Cardiac muscle cell (in vitro differentiated cells and primary cell): Measurements from ENCODE around the gene ZNF503. TPM values are rescaled to one million over a fixed set of nuclear protein-coding genes. Genes with fewer than 3 reads are reported as not detected.
A peak's percentile ranks its signal among the peaks of the same experiment; 100 is the strongest.

Source experiments
- DNase-seq, 2 donors: peaks; one replicate each; pipeline versions ENCODE4 v3.0.0 to v3.0.0-alpha.2; 2010 to 2017; ENCODE audit warnings: low read depth in 1 of 2, low spot score in 1 of 2
- H3K27ac ChIP-seq: fragments of 200-600 bp; sonication (generic); 2 replicates; pipeline ENCODE4 v1.5.1; 2016
- H3K27me3 ChIP-seq: fragments of 200-600 bp; sonication (generic); 2 replicates; pipeline ENCODE4 v1.6.0; 2016; ENCODE audit warnings: control low read depth
- H3K36me3 ChIP-seq: fragments of 200-600 bp; sonication (generic); 2 replicates; pipeline ENCODE4 v1.5.1; 2016; ENCODE audit warnings: control low read depth
- H3K4me1 ChIP-seq: fragments of 200-600 bp; sonication (generic); 2 replicates; pipeline ENCODE4 v1.8.1; 2017; ENCODE audit warnings: low read depth, mild to moderate bottlenecking, mixed run types
- H3K4me3 ChIP-seq: fragments of 200-600 bp; sonication (generic); 2 replicates; pipeline ENCODE4 v1.5.1; 2016; ENCODE audit warnings: mild to moderate bottlenecking
- H3K9me3 ChIP-seq: fragments of 200-600 bp; sonication (generic); 2 replicates; pipeline ENCODE4 v1.5.1; 2017; ENCODE audit warnings: low read depth, mild to moderate bottlenecking, control low read depth
- polyA plus RNA-seq: library from polyadenylated mRNA; unstranded; fragments of >200 nt; fragmentation: Nextera tagmentation; extraction: Ambion mirVana; gene quantifications from 2 replicates; pipeline ENCODE4 v1.2.1, GENCODE V29; 2016
- total RNA-seq: library from RNA; depleted of rRNA; stranded (reverse); fragments of >200 nt; gene quantifications from 2 replicates; pipeline ENCODE4 v1.2.3, GENCODE V29; 2016
- TF ChIP-seq, protein P1 (sequence below): IDR thresholded peaks from 2 replicates; pipeline ENCODE4 v1.5.1; 2012; ENCODE audit warnings: low read depth, mild to moderate bottlenecking, low read length

Gene ZNF503
- total and polyA plus RNA-seq, 2 experiments from 2014 or later: 41.8 to 110 TPM

DNA sequence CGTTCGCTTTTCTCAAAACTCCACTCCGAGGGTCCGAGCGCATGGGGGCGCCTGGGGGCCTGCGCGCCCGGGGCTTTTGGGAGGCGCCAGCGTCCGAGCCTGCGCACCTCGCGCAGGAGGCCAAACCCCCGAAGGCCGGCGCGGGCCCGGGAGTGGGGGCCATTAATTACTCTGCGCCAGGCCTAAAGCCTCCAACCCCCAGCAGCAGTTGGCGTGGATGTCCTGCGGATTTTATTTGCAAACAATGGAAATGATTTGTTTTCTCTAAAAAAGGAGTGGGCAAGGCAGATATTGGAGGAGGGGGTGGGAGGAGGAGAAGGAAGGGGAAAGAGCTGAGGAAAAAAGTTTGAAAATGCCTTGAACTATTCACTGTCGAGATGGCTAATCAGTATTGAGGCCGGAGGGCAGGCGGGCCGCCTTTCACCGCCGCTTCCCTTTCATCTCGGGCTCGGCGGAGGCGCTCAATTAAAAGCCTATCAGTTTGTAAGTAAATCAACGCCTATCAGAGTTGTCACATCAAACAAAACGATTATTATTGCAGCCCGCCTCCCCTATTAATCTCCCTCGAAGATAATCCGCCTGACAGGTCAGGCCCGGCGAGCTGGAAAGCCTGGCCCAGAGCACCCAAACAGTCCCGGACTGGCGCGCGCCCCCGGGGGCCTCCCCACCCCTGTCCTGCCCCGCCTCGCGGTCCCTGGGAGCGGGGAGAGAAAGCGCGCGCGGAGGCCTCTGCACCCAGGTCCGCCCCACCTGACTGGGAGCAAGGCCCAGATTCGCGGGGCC lies 3.4 kb upstream of the ZNF503 start:
- Histone ChIP-seq H3K27me3 (peaks cover 31% of the 10 kb centered on the region), H3K9me3 (no peaks in the 10 kb centered on the region)
- peak in 1 of 2 donors; percentile 72 for DNase-seq

DNA sequence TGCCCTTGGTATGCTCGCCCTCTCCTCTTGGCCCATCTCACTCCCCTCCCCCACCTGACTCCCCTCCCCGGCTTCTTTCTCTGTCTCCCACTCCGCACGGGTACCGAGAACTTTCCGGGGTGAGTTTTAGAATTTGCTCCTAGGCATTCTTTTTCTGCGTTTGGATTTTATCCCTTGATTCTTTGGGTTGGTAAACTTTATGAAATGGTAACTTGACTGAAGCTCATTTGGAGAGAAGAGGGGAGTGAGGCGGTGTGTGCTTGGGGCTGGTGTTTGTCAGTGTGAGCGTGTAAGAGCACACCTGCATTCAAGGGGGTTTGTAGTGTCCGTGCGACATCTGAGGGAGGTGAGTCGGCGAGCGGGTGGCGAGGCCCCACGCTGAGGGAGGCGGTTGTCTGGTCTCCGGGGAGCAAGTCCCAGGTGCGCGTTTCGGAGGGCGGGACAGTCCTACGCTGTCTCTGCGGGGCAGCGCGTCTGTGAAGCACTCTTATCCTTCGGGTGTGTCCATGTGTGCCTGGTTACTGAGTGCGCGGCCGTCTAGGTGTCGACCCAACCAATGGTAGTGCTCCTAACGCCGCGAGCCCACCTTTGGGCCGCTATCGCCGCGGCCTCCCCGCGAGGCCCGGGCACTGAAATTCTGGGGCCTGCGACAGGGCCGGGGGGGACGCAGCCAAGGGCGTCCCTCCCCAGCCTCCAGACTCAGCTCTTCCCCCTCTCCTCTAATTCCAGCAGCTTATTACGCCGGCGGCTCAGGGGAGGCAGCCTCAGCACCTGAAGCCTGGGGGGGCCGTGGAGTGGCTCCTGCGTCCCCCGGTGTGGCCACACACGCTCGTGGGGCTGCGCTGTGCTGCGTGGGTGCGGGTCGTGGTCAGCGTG lies 2.6 kb upstream of the ZNF503 start:
- peak overlapping the region; percentile 97 for H3K4me3 ChIP-seq
- DNase-seq: peak in 1 of 2 donors; percentile 65
- H3K9me3 ChIP-seq: no peaks in the 10 kb centered on the region
- H3K4me1 ChIP-seq: peaks cover 8% of the 10 kb centered on the region
- no peaks in the 10 kb centered on the region for H3K36me3 ChIP-seq
- H3K27ac ChIP-seq: peak overlapping the region; percentile 90
- TF ChIP-seq, protein P1, sequence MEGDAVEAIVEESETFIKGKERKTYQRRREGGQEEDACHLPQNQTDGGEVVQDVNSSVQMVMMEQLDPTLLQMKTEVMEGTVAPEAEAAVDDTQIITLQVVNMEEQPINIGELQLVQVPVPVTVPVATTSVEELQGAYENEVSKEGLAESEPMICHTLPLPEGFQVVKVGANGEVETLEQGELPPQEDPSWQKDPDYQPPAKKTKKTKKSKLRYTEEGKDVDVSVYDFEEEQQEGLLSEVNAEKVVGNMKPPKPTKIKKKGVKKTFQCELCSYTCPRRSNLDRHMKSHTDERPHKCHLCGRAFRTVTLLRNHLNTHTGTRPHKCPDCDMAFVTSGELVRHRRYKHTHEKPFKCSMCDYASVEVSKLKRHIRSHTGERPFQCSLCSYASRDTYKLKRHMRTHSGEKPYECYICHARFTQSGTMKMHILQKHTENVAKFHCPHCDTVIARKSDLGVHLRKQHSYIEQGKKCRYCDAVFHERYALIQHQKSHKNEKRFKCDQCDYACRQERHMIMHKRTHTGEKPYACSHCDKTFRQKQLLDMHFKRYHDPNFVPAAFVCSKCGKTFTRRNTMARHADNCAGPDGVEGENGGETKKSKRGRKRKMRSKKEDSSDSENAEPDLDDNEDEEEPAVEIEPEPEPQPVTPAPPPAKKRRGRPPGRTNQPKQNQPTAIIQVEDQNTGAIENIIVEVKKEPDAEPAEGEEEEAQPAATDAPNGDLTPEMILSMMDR: no peak
- peaks cover 29% of the 10 kb centered on the region for H3K27me3 ChIP-seq

More for the DNA sequence above, 3.4 kb upstream of the ZNF503 start:
- TF ChIP-seq, protein P1: no peak
- H3K4me1 ChIP-seq: peaks cover 8% of the 10 kb centered on the region
- H3K36me3 ChIP-seq: no peaks in the 10 kb centered on the region
- peak overlapping the region; percentile 97 for H3K4me3 ChIP-seq
- H3K27ac ChIP-seq: peak overlapping the region; percentile 90

DNA sequence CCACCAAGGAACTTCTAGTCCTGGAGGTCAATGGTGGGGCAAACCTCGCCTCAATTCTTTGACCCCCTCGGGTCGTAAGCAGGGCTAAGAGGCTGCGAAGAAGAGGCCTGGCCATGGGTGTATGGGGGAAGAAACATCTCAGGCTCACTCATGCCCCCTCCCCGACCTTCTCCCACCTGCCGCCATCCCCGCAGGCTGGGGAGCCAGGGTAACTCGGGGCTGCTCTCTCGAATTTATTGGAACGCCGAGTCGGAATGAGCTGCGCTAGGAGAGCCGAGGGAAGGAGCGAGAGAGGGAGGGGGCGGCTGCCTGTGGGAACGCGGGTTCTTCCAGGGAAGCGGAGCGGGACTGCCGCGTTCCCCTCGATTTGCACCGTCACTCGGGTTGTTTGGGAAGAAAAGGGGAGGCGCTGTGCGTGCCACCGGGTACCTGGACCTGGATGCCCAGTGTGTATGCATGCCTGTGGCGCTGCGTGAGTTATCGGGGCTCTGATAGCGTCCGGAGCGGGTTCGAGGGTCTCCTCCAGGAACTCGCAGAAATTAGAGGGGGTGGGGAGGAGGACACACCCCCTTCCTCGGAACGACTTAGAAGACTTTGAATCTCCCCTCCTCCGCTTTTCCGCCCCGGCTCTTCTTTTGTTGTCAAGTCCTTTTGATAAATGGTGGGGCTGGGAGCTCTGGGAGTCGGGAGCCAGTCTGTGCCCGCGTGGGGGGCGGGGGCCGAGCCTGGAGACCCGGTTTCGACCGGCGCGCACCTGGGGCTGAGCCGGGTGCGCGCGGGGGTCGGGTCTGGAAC lies 1.8 kb upstream of the ZNF503 start:
- Histone ChIP-seq H3K27ac (peak overlapping the region; percentile 90), H3K36me3 (peaks cover 6% of the 10 kb centered on the region), H3K27me3 (peaks cover 35% of the 10 kb centered on the region), H3K4me1 (peaks cover 8% of the 10 kb centered on the region), H3K9me3 (no peaks in the 10 kb centered on the region), H3K4me3 (peak overlapping the region; percentile 97)
- TF ChIP-seq, protein P1: no peak
- peak in 1 of 2 donors; percentile 74 for DNase-seq

DNA sequence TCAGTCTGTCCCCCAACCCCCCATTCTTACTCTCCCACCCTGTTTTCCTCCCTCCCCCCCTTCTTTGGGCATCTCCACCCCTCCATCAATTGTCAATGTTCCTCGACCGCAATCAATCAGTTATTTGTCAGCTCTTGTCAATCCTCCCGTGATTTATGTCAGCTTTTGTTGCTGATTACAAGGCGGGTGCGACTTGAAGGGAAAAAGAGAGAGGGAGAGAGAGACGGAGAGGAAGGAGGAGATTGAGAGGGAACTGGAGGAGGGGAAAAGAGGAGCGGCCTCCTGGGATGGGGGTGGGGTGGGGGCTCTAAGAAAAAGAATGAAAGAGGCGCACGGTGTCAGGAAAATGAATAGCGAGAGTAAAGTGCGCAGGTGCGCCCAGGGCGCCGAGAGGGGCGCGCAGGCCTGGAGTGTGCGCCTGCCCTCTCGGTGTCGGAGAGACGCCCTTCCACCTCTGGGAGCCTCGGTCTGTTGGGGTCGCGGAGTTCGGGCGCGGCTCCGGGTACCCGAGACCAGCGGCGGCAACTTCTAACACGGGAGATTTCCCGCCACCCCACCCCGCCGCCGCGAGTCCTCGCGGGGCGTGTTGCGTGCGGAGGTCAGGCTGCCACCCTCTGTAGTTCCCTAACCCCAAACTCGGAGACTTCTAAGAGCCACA lies 1.1 kb upstream of the ZNF503 start:
- Histone ChIP-seq H3K4me3 (peak overlapping the region; percentile 97), H3K27ac (peak overlapping the region; percentile 90), H3K9me3 (no peaks in the 10 kb centered on the region), H3K4me1 (peaks cover 5% of the 10 kb centered on the region), H3K27me3 (peaks cover 38% of the 10 kb centered on the region), H3K36me3 (peaks cover 6% of the 10 kb centered on the region)
- peak in 1 of 2 donors; percentile 83 for DNase-seq
- TF ChIP-seq, protein P1: no peak
